HG03432 (cell line): ENCODE measurements around the gene HELQ.
"Not testable (repeated sequence)": the region's sequence is repeated elsewhere in the genome, so short reads cannot be mapped to it uniquely, and the experiment has no call there.

Experiments
- ATAC-seq: cut with Tn5 transposase; IDR thresholded peaks from one replicate; pipeline ENCODE4 v1.9.1; 2021; ENCODE audit warnings: mild to moderate bottlenecking, moderate library complexity; ENCODE audit not compliant: unreplicated experiment

The HELQ gene

GRCh38 chr4:83436680-83437079 lies 18.9 kb downstream of the HELQ start:
- no peak for ATAC-seq

GRCh38 chr4:83431200-83431599 lies 24.4 kb downstream of the HELQ start:
- ATAC-seq, result no peak

- ATAC-seq, result no peak
Observed at GRCh38 chr4:83418211-83418610, 37.4 kb downstream of the HELQ start.

- no peak for ATAC-seq
Observed at GRCh38 chr4:83417566-83417965, 38.1 kb downstream of the HELQ start.

GRCh38 chr4:83413676-83414075 lies 41.9 kb downstream of the HELQ start:
- no peak for ATAC-seq

- no peak for ATAC-seq
Observed at GRCh38 chr4:83408908-83409307, 46.7 kb downstream of the HELQ start.

- ATAC-seq, result no peak
Observed at GRCh38 chr4:83405844-83406816, 49.5 kb downstream of the HELQ start.

- not testable (repeated sequence) for ATAC-seq
Observed at GRCh38 chr4:83398158-83398557, 57.5 kb downstream of the HELQ start.

- no peak for ATAC-seq
Observed at GRCh38 chr4:83393908-83394307, 61.7 kb downstream of the HELQ start.

GRCh38 chr4:83392562-83392961 lies 63.1 kb downstream of the HELQ start:
- no peak for ATAC-seq

GRCh38 chr4:83390944-83391343 lies 64.7 kb downstream of the HELQ start:
- ATAC-seq, result no peak

- ATAC-seq, result no peak
Observed at GRCh38 chr4:83389756-83390505, 65.7 kb downstream of the HELQ start.

- no peak for ATAC-seq
Observed at GRCh38 chr4:83389037-83389720, 66.4 kb downstream of the HELQ start.

GRCh38 chr4:83388313-83388676 lies 67.3 kb downstream of the HELQ start:
- ATAC-seq, result no peak

GRCh38 chr4:83387476-83388312 lies 67.9 kb downstream of the HELQ start:
- no peak for ATAC-seq

- ATAC-seq, result no peak
Observed at GRCh38 chr4:83387012-83387411, 68.6 kb downstream of the HELQ start.

GRCh38 chr4:83382850-83383249 lies 72.8 kb downstream of the HELQ start:
- no peak for ATAC-seq

- no peak for ATAC-seq
Observed at GRCh38 chr4:83381173-83381572, 74.5 kb downstream of the HELQ start.

- no peak for ATAC-seq
Observed at GRCh38 chr4:83378419-83378818, 77.2 kb downstream of the HELQ start.

- no peak for ATAC-seq
Observed at GRCh38 chr4:83372931-83373330, 82.7 kb downstream of the HELQ start.

- ATAC-seq, result no peak
Observed at GRCh38 chr4:83371936-83372335, 83.7 kb downstream of the HELQ start.
